H9 (cell line): ENCODE results near the gene HEXA. TPM values are rescaled to one million over a fixed set of nuclear protein-coding genes. Genes with fewer than 3 reads are reported as not detected.

Experiments used
- DNase-seq: peaks from one replicate; pipeline ENCODE4 v3.0.0-alpha.2; 2017
- H2AFZ ChIP-seq: one replicate; pipeline ENCODE4 v1.6.1; 2013; ENCODE audit warnings: mild to moderate bottlenecking, low read length, control low read depth, moderate library complexity
- H2AK5ac ChIP-seq: 2 replicates; pipeline ENCODE4 v1.6.1; 2013; ENCODE audit warnings: low read length, control low read depth, mixed read lengths; ENCODE audit not compliant: insufficient read length
- H2BK120ac ChIP-seq: one replicate; pipeline ENCODE4 v1.6.1; 2013; ENCODE audit warnings: low read depth, mild to moderate bottlenecking, low read length, control low read depth, inconsistent platforms; ENCODE audit not compliant: poor library complexity, severe bottlenecking
- H2BK12ac ChIP-seq: 2 replicates; pipeline ENCODE4 v1.6.1; 2013; ENCODE audit warnings: low read length, control low read depth, mixed read lengths, low read depth; ENCODE audit not compliant: insufficient read length
- H2BK15ac ChIP-seq: 2 replicates; pipeline ENCODE4 v1.6.1; 2013; ENCODE audit warnings: low read depth, low read length, control low read depth
- H2BK20ac ChIP-seq: one replicate; pipeline ENCODE4 v1.6.1; 2013; ENCODE audit warnings: low read depth, mild to moderate bottlenecking, low read length, control low read depth, inconsistent platforms; ENCODE audit not compliant: poor library complexity, severe bottlenecking
- H2BK5ac ChIP-seq: 2 replicates; pipeline ENCODE4 v1.6.1; 2013; ENCODE audit warnings: low read length, control low read depth, mixed read lengths; ENCODE audit not compliant: insufficient read length
- H3K14ac ChIP-seq: 2 replicates; pipeline ENCODE4 v1.6.1; 2013; ENCODE audit warnings: low read length, control low read depth; ENCODE audit not compliant: insufficient read depth
- H3K18ac ChIP-seq: 2 replicates; pipeline ENCODE4 v1.6.1; 2013; ENCODE audit warnings: low read depth, mild to moderate bottlenecking, mixed read lengths, low read length, control low read depth; ENCODE audit not compliant: insufficient read length
- H3K23ac ChIP-seq: 2 replicates; pipeline ENCODE4 v1.6.1; 2013; ENCODE audit warnings: low read length, control low read depth, mixed read lengths, low read depth; ENCODE audit not compliant: insufficient read length
- H3K23me2 ChIP-seq: 2 replicates; pipeline ENCODE4 v1.6.1; 2013; ENCODE audit warnings: low read depth, mild to moderate bottlenecking, mixed read lengths, low read length, control low read depth; ENCODE audit not compliant: insufficient read length, poor library complexity, severe bottlenecking
- H3K27ac ChIP-seq: 2 replicates; pipeline ENCODE4 v1.5.1; 2013; ENCODE audit warnings: low read length, control low read depth, mixed read lengths, low read depth; ENCODE audit not compliant: insufficient read length
- H3K27me3 ChIP-seq: 2 replicates; pipeline ENCODE4 v1.6.1; 2013; ENCODE audit warnings: low read length, control low read depth, inconsistent platforms; ENCODE audit not compliant: insufficient read depth
- H3K4ac ChIP-seq: 2 replicates; pipeline ENCODE4 v1.6.1; 2013; ENCODE audit warnings: low read depth, mild to moderate bottlenecking, control low read depth, inconsistent platforms, low read length, moderate library complexity
- H3K4me1 ChIP-seq: 2 replicates; pipeline ENCODE4 v1.6.1; 2013; ENCODE audit warnings: low read length, control low read depth, inconsistent platforms; ENCODE audit not compliant: insufficient read depth
- H3K4me2 ChIP-seq: 2 replicates; pipeline ENCODE4 v1.6.1; 2013; ENCODE audit warnings: low read length, control low read depth, mixed read lengths; ENCODE audit not compliant: insufficient read length, insufficient read depth
- H3K56ac ChIP-seq: 2 replicates; pipeline ENCODE4 v1.6.1; 2013; ENCODE audit warnings: low read depth, mild to moderate bottlenecking, mixed read lengths, low read length, control low read depth; ENCODE audit not compliant: insufficient read length
- H3K79me1 ChIP-seq: 2 replicates; pipeline ENCODE4 v1.6.1; 2013; ENCODE audit warnings: low read depth, mild to moderate bottlenecking, moderate library complexity, low read length, control low read depth, inconsistent platforms; ENCODE audit not compliant: insufficient read depth, poor library complexity, severe bottlenecking
- H3K79me2 ChIP-seq: 2 replicates; pipeline ENCODE4 v1.6.1; 2013; ENCODE audit warnings: low read length, control low read depth, inconsistent platforms; ENCODE audit not compliant: insufficient read depth
- H3K9ac ChIP-seq: 2 replicates; pipeline ENCODE4 v1.6.1; 2013; ENCODE audit warnings: low read length, control low read depth, mixed read lengths; ENCODE audit not compliant: insufficient read length; ENCODE audit errors: extremely low read depth
- H3K9me3 ChIP-seq: one replicate; pipeline ENCODE4 v1.6.1; 2013; ENCODE audit warnings: low read depth, low read length, inconsistent platforms; ENCODE audit not compliant: control insufficient read depth
- H3T11ph ChIP-seq: one replicate; pipeline ENCODE4 v1.6.1; 2013; ENCODE audit warnings: mild to moderate bottlenecking, low read length, control low read depth, inconsistent platforms
- H4K20me1 ChIP-seq: one replicate; pipeline ENCODE4 v1.6.1; 2013; ENCODE audit not compliant: control insufficient read depth, insufficient read length, insufficient read depth
- H4K5ac ChIP-seq: 2 replicates; pipeline ENCODE4 v1.6.1; 2013; ENCODE audit warnings: low read depth, mild to moderate bottlenecking, mixed read lengths, low read length, control low read depth; ENCODE audit not compliant: insufficient read length
- H4K8ac ChIP-seq: replicated peaks from 2 replicates; pipeline ENCODE4 v1.6.1; 2013; ENCODE audit warnings: low read length, control low read depth, mixed read lengths, low read depth; ENCODE audit not compliant: insufficient read length
- H4K91ac ChIP-seq: 2 replicates; pipeline ENCODE4 v1.6.1; 2013; ENCODE audit warnings: low read depth, mild to moderate bottlenecking, moderate library complexity, mixed read lengths, low read length, control low read depth; ENCODE audit not compliant: insufficient read length
- H3K27ac Mint-ChIP-seq, 3 experiments: 2 replicates in 2 of 3; 3 replicates in 1 of 3; pipeline ENCODE4 v1.8.0; 2020 to 2021; ENCODE audit warnings: mixed read lengths in 3 of 3, mild to moderate bottlenecking in 1 of 3, moderate library complexity in 1 of 3
- H3K27me3 Mint-ChIP-seq: 2 replicates; pipeline ENCODE4 v1.8.0; 2021; ENCODE audit warnings: low read depth, mild to moderate bottlenecking, moderate library complexity, mixed read lengths
- H3K36me3 Mint-ChIP-seq, 3 experiments: 2 replicates in 2 of 3; 3 replicates in 1 of 3; pipeline ENCODE4 v1.8.0; 2020 to 2021; ENCODE audit warnings: low read depth in 3 of 3, mixed read lengths in 3 of 3; ENCODE audit not compliant: insufficient read depth in 1 of 3
- H3K4me1 Mint-ChIP-seq, 2 experiments: 2 replicates each; pipeline ENCODE4 v1.8.0; 2020; ENCODE audit warnings: mixed read lengths in 2 of 2
- H3K4me3 Mint-ChIP-seq, 2 experiments: 2 replicates in 1 of 2; 3 replicates in 1 of 2; pipeline ENCODE4 v1.8.0; 2020 to 2021; ENCODE audit warnings: mild to moderate bottlenecking in 2 of 2, mixed read lengths in 2 of 2, moderate library complexity in 1 of 2
- H3K9me3 Mint-ChIP-seq, 2 experiments: 2 replicates in 1 of 2; 3 replicates in 1 of 2; pipeline ENCODE4 v1.8.0; 2020; ENCODE audit warnings: mild to moderate bottlenecking in 2 of 2, mixed read lengths in 2 of 2, moderate library complexity in 1 of 2
- WGBS: extraction: QIAGEN DNeasy Blood & Tissue Kit; methylation state at CpG from one replicate; pipeline ENCODE4 v1.1.7; 2013; ENCODE audit warnings: missing lambda C conversion rate, low lambda C conversion rate, mixed read lengths; ENCODE audit not compliant: insufficient read length; ENCODE audit errors: extremely low coverage; 5-methylcytosine and 5-hydroxymethylcytosine counted together
- total RNA-seq: library from RNA; stranded (reverse); gene quantifications from 2 replicates; pipeline ENCODE4 v1.2.1, GENCODE V29; 2021
- TF ChIP-seq, protein P1 (sequence below): fragments of 200-600 bp; sonication (generic); conservative IDR thresholded peaks from 3 replicates; pipeline ENCODE4 v1.8.0; 2021; ENCODE audit warnings: antibody characterized with exemption, mild to moderate bottlenecking

HEXA gene
- total RNA-seq, 1 experiment from 2014 or later = 54.7 TPM

DNA sequence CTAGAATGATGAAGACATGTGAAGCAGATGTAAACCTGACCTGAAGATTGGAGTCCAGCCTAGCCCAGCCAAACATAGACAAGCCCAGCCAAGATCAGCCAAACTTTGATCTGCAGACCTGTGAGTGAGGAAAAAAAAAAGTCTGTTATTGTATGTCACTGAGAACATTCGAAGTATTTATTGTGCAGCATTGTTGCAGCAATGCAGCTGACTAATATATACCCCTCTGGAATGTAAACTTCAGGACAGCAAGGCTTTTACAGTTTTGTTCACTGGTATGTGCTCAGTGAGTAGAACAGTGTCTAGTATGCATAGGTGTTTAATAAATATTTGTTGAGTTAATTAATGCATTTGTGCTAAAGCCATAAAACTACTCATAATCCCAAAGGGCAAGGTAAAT lies 45.7 kb upstream of the HEXA start:
- H3K56ac ChIP-seq = no peak overlapping the region
- H3K14ac ChIP-seq = no peak overlapping the region
- H3K4ac ChIP-seq = no peak overlapping the region
- H3T11ph ChIP-seq = no peak overlapping the region
- H2BK5ac ChIP-seq = no peak overlapping the region
- Mint-ChIP-seq H3K9me3 (peaks cover 9 to 16% of the 10 kb centered on the region in 2 experiments), H3K27me3 (peaks cover 7% of the 10 kb centered on the region), H3K4me3 (no peak overlapping the region), H3K36me3 (no peaks in the 10 kb centered on the region), H3K27ac (no peak overlapping the region; a peak in 1 of 7 replicates), H3K4me1 (no peaks in the 10 kb centered on the region)
- TF ChIP-seq, protein P1, sequence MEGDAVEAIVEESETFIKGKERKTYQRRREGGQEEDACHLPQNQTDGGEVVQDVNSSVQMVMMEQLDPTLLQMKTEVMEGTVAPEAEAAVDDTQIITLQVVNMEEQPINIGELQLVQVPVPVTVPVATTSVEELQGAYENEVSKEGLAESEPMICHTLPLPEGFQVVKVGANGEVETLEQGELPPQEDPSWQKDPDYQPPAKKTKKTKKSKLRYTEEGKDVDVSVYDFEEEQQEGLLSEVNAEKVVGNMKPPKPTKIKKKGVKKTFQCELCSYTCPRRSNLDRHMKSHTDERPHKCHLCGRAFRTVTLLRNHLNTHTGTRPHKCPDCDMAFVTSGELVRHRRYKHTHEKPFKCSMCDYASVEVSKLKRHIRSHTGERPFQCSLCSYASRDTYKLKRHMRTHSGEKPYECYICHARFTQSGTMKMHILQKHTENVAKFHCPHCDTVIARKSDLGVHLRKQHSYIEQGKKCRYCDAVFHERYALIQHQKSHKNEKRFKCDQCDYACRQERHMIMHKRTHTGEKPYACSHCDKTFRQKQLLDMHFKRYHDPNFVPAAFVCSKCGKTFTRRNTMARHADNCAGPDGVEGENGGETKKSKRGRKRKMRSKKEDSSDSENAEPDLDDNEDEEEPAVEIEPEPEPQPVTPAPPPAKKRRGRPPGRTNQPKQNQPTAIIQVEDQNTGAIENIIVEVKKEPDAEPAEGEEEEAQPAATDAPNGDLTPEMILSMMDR = no peak
- WGBS = no CpG with 5 or more reads among the region's 1 CpG
- H3K27ac ChIP-seq = no peak overlapping the region
- DNase-seq = no peak
- H4K20me1 ChIP-seq = no peaks in the 10 kb centered on the region
- H2BK120ac ChIP-seq = no peak overlapping the region
- H2BK15ac ChIP-seq = no peak overlapping the region
- H4K91ac ChIP-seq = no peak overlapping the region
- H3K18ac ChIP-seq = no peak overlapping the region
- no peaks in the 10 kb centered on the region for H3K23me2 ChIP-seq
- H4K5ac ChIP-seq = no peak overlapping the region
- H2AFZ ChIP-seq = no peak overlapping the region
- H2BK20ac ChIP-seq = no peak overlapping the region
- H3K79me2 ChIP-seq = no peaks in the 10 kb centered on the region
- H2AK5ac ChIP-seq = no peak overlapping the region
- H3K23ac ChIP-seq = no peak overlapping the region
- no peak overlapping the region for H2BK12ac ChIP-seq
- no peak overlapping the region for H3K4me2 ChIP-seq
- H3K9me3 ChIP-seq = no peaks in the 10 kb centered on the region
- H3K9ac ChIP-seq = no peak overlapping the region
- H3K4me1 ChIP-seq = no peaks in the 10 kb centered on the region
- no peak overlapping the region for H4K8ac ChIP-seq
- H3K79me1 ChIP-seq = no peaks in the 10 kb centered on the region
- no peaks in the 10 kb centered on the region for H3K27me3 ChIP-seq
